Endothelial cell (in vitro differentiated cells): ENCODE measurements around the gene ZNF69. TPM values are rescaled to one million over a fixed set of nuclear protein-coding genes. Genes with fewer than 3 reads are reported as not detected.

Source experiments
- DNase-seq: peaks from one replicate; pipeline ENCODE4 v3.0.0; 2021; ENCODE audit warnings: low spot score
- H3K27ac Mint-ChIP-seq: one replicate; pipeline ENCODE4 v1.8.0; 2021; ENCODE audit warnings: mixed read lengths, inconsistent platforms; ENCODE audit not compliant: unreplicated experiment
- H3K27me3 Mint-ChIP-seq: one replicate; pipeline ENCODE4 v1.8.0; 2021; ENCODE audit warnings: mild to moderate bottlenecking, moderate library complexity, mixed read lengths, inconsistent platforms; ENCODE audit not compliant: unreplicated experiment
- H3K36me3 Mint-ChIP-seq: one replicate; pipeline ENCODE4 v1.8.0; 2021; ENCODE audit warnings: mild to moderate bottlenecking, low read depth, mixed read lengths, inconsistent platforms; ENCODE audit not compliant: unreplicated experiment
- H3K4me1 Mint-ChIP-seq: one replicate; pipeline ENCODE4 v1.8.0; 2021; ENCODE audit warnings: mild to moderate bottlenecking, mixed read lengths, inconsistent platforms; ENCODE audit not compliant: unreplicated experiment
- H3K4me3 Mint-ChIP-seq: one replicate; pipeline ENCODE4 v1.8.0; 2021; ENCODE audit warnings: mild to moderate bottlenecking, mixed read lengths, inconsistent platforms; ENCODE audit not compliant: unreplicated experiment
- H3K9me3 Mint-ChIP-seq: one replicate; pipeline ENCODE4 v1.8.0; 2021; ENCODE audit warnings: mixed read lengths, inconsistent platforms; ENCODE audit not compliant: unreplicated experiment
- CTCF ChIP-seq: fragments of 200-600 bp; sonication (generic); IDR thresholded peaks from one replicate; pipeline ENCODE4 v1.5.0; 2021; ENCODE audit warnings: antibody characterized with exemption; ENCODE audit not compliant: unreplicated experiment
- total RNA-seq: library from RNA; stranded (reverse); fragmentation: NEBNext Ultra II Directional; extraction: Animal tissue kit (Norgen Biotek cat#: 25700); gene quantifications from one replicate; pipeline ENCODE4 v1.2.1, GENCODE V29; 2021; ENCODE audit not compliant: unreplicated experiment

ZNF69 gene
- total RNA-seq, 1 donor from 2014 or later: not detected

GRCh38 chr19:11950312-11950711, 62.7 kb downstream of the ZNF69 start:
- DNase-seq: no peak
- Mint-ChIP-seq H3K9me3 (peaks cover 48% of the 10 kb centered on the region), H3K27ac (no peak overlapping the region), H3K4me3 (no peak overlapping the region), H3K36me3 (peaks cover 7% of the 10 kb centered on the region), H3K4me1 (no peaks in the 10 kb centered on the region), H3K27me3 (no peaks in the 10 kb centered on the region)
- no peak for TF ChIP-seq CTCF

Other genes with a start within 250 kb of the ZNF69 start
- 6.7 TPM for gene ZNF823, start 148.8 kb upstream of the ZNF69 start, total RNA-seq
- gene ZNF441, start 120.8 kb upstream of the ZNF69 start, total RNA-seq: 0.05 TPM
- not detected for gene ZNF491, start 89.3 kb upstream of the ZNF69 start, total RNA-seq
- gene ZNF440, start 73.5 kb upstream of the ZNF69 start, total RNA-seq: 0.44 TPM
- 0.18 TPM for gene ZNF439, start 39.1 kb upstream of the ZNF69 start, total RNA-seq
- 0.18 TPM for gene ZNF700, start 37.3 kb downstream of the ZNF69 start, total RNA-seq
- not detected for gene ZNF763, start 77.3 kb downstream of the ZNF69 start, total RNA-seq
- 0.21 TPM for gene ZNF433, start 147.9 kb downstream of the ZNF69 start, total RNA-seq
- not detected for gene ZNF878, start 165.2 kb downstream of the ZNF69 start, total RNA-seq
- 0.15 TPM for gene ZNF844, start 176.9 kb downstream of the ZNF69 start, total RNA-seq